ENCODE results near the gene POM121. TPM values are rescaled to one million over a fixed set of nuclear protein-coding genes. Genes with fewer than 3 reads are reported as not detected.
"Not testable (repeated sequence)": the region's sequence is repeated elsewhere in the genome, so short reads cannot be mapped to it uniquely, and the experiment has no call there.

The POM121 gene
- total and polyA plus RNA-seq, 2 of the 8 experiments (the other 6 are each of a cell fraction or from before 2014, with no cell fraction given), result 11.5 to 57.0 TPM

DNA sequence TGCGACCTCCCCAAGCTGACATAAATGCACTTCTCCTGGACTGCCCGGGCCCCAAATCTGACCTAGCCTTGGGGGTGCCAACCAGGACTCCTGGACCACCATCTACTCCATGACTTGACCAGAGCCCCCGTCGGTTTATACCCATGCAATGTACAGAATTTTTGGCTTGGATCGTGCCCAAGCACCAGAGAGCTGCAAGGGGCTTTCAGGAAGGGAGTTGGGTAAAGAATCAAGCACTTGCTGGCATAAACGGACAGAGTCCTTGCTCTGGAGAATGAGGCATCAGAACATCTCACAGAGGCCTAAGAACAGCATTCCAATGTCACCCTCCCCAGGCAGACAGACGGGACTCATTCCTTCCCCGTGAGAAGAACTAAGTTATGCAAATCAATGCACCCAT is 38.2 kb downstream of the POM121 start:
- H3K18ac ChIP-seq (ENCODE audit: extremely low read depth, low read length); H4K20me1 ChIP-seq (replicated peaks in 1 of 2; ENCODE audit: control insufficient read depth in 1 of 2, insufficient read depth in 2 of 2, low read length in 2 of 2); H3K56ac ChIP-seq (replicated peaks; ENCODE audit: insufficient read length, low read depth, low read length); H2BK5ac ChIP-seq (ENCODE audit: low read depth, low read length); H2BK20ac ChIP-seq (ENCODE audit: low read length); H4K91ac ChIP-seq (replicated peaks; ENCODE audit: insufficient read length, low read length); H3K4me2 ChIP-seq (ENCODE audit: insufficient read depth in 1 of 2, low read depth in 2 of 2, low read length in 2 of 2); H2BK15ac ChIP-seq (ENCODE audit: low read length); H2BK12ac ChIP-seq (ENCODE audit: low read depth, low read length); H3K27ac ChIP-seq (ENCODE audit: low read depth, low read length); H3K79me1 ChIP-seq (ENCODE audit: low read depth, low read length); POLR2A ChIA-PET (ENCODE audit: partially characterized antibody); H4K5ac ChIP-seq (ENCODE audit: insufficient read length, low read depth, low read length); H3K9ac ChIP-seq (replicated peaks in 1 of 4; ENCODE audit: extremely low read depth in 1 of 4, low read depth in 3 of 4, low read length in 3 of 4); H3K23ac ChIP-seq (ENCODE audit: insufficient read length); FAIRE-seq; H2AFZ ChIP-seq (ENCODE audit: low read length); H3K4ac ChIP-seq (replicated peaks; ENCODE audit: insufficient read length, low read depth, low read length); H4K8ac ChIP-seq (ENCODE audit: extremely low read depth, insufficient read depth, low read length); H3K27me3 ChIP-seq (replicated peaks in 1 of 4; ENCODE audit: control insufficient read depth in 3 of 4, extremely low read depth in 1 of 4, insufficient read depth in 3 of 4, low read length in 3 of 4); H3K4me1 ChIP-seq (replicated peaks in 1 of 4; ENCODE audit: control insufficient read depth in 3 of 4, insufficient read depth in 4 of 4, low read length in 3 of 4); H3K23me2 ChIP-seq (ENCODE audit: low read depth, low read length); H2BK120ac ChIP-seq (replicated peaks; ENCODE audit: low read depth, low read length); H3K36me3 ChIP-seq (ENCODE audit: control insufficient read depth in 2 of 4, insufficient read depth in 4 of 4, low read length in 3 of 4); H3K79me2 ChIP-seq (ENCODE audit: control insufficient read depth in 1 of 2, insufficient read depth in 2 of 2, low read length in 2 of 2); H3K14ac ChIP-seq (ENCODE audit: insufficient read length); CTCF ChIA-PET (ENCODE audit: partially characterized antibody); H2AK5ac ChIP-seq (ENCODE audit: low read depth, low read length); H3K4me3 ChIP-seq (ENCODE audit: extremely low read depth in 1 of 4, insufficient read depth in 2 of 4, low read depth in 3 of 4, low read length in 4 of 4); H3K9me3 ChIP-seq (ENCODE audit: insufficient read depth in 2 of 2, low read depth in 1 of 2, low read length in 1 of 2); DNase-seq (ENCODE audit: low read depth in 1 of 2, low spot score in 2 of 2): not testable (repeated sequence)
- 100% methylated on average over 2 of the region's 8 CpGs; no CpG with 5 or more reads in 1 of the 2 experiments for WGBS, 2 experiments (ENCODE audit: extremely low coverage in 1 of 2, insufficient coverage in 1 of 2, insufficient read length in 1 of 2, insufficient replicate concordance in 2 of 2, low coverage in 1 of 2, low lambda C conversion rate in 2 of 2, missing lambda C conversion rate in 1 of 2)

DNA sequence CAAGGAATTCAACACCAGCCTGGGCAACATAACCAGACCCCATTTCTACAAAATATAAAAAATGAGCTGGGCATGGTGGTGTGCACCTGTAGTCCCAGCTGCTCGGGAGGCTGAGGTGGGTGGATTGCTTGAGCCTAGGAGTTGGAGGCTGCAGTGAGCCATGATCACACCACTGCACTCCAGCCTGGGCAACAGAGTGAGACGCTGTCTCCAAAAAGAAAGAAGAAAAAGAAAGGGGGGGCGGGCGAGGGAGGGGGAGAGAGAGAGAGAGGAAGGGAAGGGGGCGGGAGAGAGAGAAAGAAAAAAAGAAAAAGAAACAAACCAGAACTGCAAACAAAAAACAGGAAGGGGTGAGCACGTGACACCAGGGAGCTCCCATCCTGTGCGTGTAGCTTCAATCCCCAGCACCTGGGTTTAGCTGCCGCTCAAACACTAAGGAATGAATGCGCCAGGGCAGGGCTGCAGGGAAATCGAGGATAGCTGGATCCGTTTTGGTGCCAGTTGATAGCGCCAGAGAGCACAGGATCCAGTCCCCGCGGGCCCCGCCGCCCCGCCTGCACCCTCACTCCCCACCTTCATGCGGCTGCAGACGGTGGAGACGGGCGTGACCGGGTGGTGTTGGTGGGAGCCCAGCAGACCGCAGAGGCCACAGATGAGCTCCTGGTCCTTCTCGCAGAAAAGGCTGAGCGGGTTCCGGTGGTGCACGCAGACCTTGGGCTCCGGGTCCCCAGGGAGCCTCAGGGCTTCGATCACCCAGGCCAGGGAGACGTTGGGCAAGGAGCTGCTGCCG is 40.5 kb downstream of the POM121 start:
- H3K27me3 ChIP-seq (replicated peaks in 1 of 4; ENCODE audit: control insufficient read depth in 3 of 4, extremely low read depth in 1 of 4, insufficient read depth in 3 of 4, low read length in 3 of 4); DNase-seq (ENCODE audit: low read depth in 1 of 2, low spot score in 2 of 2); CTCF ChIA-PET (ENCODE audit: partially characterized antibody); H4K91ac ChIP-seq (replicated peaks; ENCODE audit: insufficient read length, low read length); H2BK12ac ChIP-seq (ENCODE audit: low read depth, low read length); H2BK5ac ChIP-seq (ENCODE audit: low read depth, low read length); H3K4me2 ChIP-seq (ENCODE audit: insufficient read depth in 1 of 2, low read depth in 2 of 2, low read length in 2 of 2); H3K79me1 ChIP-seq (ENCODE audit: low read depth, low read length); H3K18ac ChIP-seq (ENCODE audit: extremely low read depth, low read length); H2BK15ac ChIP-seq (ENCODE audit: low read length); H3K56ac ChIP-seq (replicated peaks; ENCODE audit: insufficient read length, low read depth, low read length); H4K8ac ChIP-seq (ENCODE audit: extremely low read depth, insufficient read depth, low read length); H2BK20ac ChIP-seq (ENCODE audit: low read length); H3K36me3 ChIP-seq (ENCODE audit: control insufficient read depth in 2 of 4, insufficient read depth in 4 of 4, low read length in 3 of 4); H3K4me3 ChIP-seq (ENCODE audit: extremely low read depth in 1 of 4, insufficient read depth in 2 of 4, low read depth in 3 of 4, low read length in 4 of 4); H2AK5ac ChIP-seq (ENCODE audit: low read depth, low read length); H3K9ac ChIP-seq (replicated peaks in 1 of 4; ENCODE audit: extremely low read depth in 1 of 4, low read depth in 3 of 4, low read length in 3 of 4); H3K23me2 ChIP-seq (ENCODE audit: low read depth, low read length); H3K4ac ChIP-seq (replicated peaks; ENCODE audit: insufficient read length, low read depth, low read length); H3K9me3 ChIP-seq (ENCODE audit: insufficient read depth in 2 of 2, low read depth in 1 of 2, low read length in 1 of 2); H3K4me1 ChIP-seq (replicated peaks in 1 of 4; ENCODE audit: control insufficient read depth in 3 of 4, insufficient read depth in 4 of 4, low read length in 3 of 4); FAIRE-seq; H4K5ac ChIP-seq (ENCODE audit: insufficient read length, low read depth, low read length); H3K27ac ChIP-seq (ENCODE audit: low read depth, low read length); H4K20me1 ChIP-seq (replicated peaks in 1 of 2; ENCODE audit: control insufficient read depth in 1 of 2, insufficient read depth in 2 of 2, low read length in 2 of 2); POLR2A ChIA-PET (ENCODE audit: partially characterized antibody); H2BK120ac ChIP-seq (replicated peaks; ENCODE audit: low read depth, low read length); H3K14ac ChIP-seq (ENCODE audit: insufficient read length); H3K79me2 ChIP-seq (ENCODE audit: control insufficient read depth in 1 of 2, insufficient read depth in 2 of 2, low read length in 2 of 2); H3K23ac ChIP-seq (ENCODE audit: insufficient read length); H2AFZ ChIP-seq (ENCODE audit: low read length): not testable (repeated sequence)
- WGBS, 2 experiments (ENCODE audit: extremely low coverage in 1 of 2, insufficient coverage in 1 of 2, insufficient read length in 1 of 2, insufficient replicate concordance in 2 of 2, low coverage in 1 of 2, low lambda C conversion rate in 2 of 2, missing lambda C conversion rate in 1 of 2), result no CpG with 5 or more reads among the region's 31 CpGs

All from H1 (cell line).